GM19240 (cell line): ENCODE measurements around the gene SGCD.

Experiments
- DNase-seq: peaks from one replicate; pipeline ENCODE4 v3.0.0; 2011; ENCODE audit warnings: low spot score; ENCODE audit not compliant: insufficient read length

The SGCD gene

GRCh38 chr5:156762771-156763170, 435.8 kb downstream of the SGCD start:
- DNase-seq, result no peak

DNA sequence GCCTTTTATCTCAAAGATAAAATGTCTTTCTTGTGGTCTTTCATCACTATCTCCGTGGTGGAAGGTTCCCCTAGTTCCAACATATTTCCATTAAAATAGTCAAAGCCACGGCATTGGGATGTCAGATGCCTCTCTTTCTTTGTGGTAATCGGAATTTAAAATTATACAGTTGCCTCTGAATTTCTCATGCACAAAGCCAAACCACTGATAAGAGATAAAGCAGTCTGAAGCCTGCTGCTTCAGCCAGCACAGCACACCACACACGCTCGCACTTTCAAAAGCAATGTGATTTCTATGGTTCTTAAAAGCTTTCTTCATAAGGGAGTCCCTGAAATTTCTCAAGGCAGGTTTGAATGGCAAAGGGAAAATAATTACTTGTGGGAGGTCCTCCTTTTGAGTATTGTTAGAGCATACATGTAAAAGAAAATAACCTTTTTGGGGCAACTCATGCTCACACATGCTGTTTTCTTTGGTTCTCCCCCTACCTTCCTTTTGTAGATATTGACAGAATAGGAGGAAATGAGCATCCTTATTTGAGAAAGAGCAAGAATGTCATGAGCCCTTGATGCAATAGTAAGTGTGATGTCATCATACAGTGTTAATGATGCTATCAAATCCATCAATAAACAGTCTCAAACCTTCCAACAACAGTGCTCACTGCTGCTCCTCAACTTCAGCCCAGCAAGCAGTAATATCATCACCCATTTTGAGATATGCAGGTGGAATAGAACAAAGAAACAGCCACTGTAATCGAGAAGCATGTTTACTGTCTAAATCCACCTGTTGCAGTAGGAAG, 437.4 kb downstream of the SGCD start:
- no peak for DNase-seq

DNA sequence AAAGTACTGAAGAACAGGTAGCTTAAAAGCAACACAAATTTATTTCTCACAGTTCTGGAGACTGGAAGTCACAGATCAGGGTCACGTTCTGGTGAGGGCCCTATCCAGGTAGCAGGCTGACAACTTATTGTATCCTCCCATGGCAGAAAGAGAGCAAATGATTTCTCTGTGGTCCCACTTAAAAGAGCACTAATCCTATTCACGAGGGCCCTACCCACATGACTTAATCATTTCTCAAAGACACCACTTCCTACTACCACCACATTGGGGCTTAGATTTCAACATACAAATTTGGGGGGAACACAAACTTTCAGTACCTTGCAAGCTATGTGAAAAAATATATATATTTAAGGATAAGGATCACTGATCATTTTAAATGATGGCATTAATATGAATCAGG, 447.3 kb downstream of the SGCD start:
- no peak for DNase-seq

DNA sequence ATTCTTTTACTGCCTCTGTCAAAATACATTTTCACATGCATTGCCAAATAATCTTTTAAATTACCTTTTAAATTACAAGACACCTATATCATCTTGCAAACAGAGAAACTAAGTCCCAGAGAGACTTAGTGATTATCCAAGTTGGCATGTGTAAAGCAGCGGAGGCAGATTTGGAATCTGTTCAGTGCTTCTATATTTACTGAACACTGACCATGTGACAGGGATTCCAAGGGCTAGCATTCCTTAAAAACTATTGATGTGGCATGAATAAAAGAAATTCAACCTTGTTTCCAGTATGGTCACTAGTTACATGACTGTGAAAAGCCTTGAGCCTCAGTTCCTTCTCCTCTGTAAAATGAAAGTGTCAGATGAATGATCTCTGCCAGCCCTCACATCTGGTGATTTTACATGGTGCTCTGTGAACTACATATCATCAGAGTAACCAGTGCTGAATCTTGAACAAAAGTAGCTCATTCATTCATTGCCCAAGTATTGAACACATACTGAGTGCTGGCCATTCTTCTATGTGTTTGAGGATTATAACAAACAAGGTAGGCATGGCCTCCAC, 451.3 kb downstream of the SGCD start:
- no peak for DNase-seq

GRCh38 chr5:156778752-156779151, 451.8 kb downstream of the SGCD start:
- DNase-seq, result no peak

DNA sequence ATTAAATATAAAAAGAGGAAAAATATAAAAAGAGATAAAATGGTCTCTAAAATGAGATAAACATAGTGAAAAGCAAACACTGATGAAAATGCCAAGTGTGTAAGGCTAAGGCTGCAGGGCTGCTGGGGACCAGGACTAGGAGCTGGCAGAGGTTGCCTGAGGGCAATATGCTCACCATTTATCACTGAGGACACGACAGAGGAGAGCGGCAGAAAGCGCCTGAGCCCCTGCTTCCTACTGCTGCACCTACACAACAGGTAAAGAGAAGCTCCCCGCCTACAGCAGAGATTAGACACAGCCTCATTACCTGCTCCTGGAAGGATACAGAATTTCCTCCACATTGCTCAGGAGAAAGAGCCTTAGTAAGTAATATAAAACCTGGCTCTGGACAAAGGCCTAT, 452.5 kb downstream of the SGCD start:
- no peak for DNase-seq

DNA sequence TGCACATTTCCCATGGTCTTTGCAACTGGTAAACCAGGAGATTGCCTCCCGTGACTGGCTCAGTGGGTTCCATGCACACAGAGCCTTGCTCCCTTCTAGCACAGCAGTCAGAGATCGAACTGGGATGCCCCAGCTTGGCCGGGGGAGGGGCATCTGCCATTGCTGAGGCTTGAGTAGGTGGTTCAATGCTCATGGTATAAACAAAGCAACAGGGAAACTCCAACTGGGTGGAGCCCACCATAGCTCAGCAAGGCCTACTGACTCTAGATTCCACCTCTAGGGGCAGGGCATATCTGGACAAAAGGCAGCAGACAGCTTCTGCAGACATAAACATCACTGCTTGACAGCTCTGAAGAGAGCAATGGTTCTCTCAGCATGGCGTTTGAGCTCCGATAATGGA, 456.1 kb downstream of the SGCD start:
- no peak for DNase-seq

DNA sequence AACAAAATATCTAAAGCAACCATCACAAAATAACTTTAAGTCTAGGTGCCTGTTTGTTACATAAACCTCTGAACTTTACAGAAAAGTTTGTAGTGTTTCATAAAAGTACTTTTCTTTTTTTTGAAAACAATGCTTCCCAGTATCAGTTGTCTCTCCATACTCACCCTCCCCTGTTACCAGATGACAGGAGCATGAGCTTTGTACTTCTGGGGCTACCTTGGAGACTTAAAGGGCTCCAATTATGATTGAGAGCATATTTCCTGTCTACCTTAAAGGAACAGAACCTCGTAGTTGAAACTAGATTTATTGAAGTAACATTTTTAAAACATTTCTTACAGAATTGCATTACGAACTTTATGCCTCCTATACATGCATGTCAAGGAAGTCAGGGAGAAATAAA, 467.7 kb downstream of the SGCD start:
- no peak for DNase-seq

GRCh38 chr5:156798201-156798600, 471.2 kb downstream of the SGCD start:
- DNase-seq, result no peak

DNA sequence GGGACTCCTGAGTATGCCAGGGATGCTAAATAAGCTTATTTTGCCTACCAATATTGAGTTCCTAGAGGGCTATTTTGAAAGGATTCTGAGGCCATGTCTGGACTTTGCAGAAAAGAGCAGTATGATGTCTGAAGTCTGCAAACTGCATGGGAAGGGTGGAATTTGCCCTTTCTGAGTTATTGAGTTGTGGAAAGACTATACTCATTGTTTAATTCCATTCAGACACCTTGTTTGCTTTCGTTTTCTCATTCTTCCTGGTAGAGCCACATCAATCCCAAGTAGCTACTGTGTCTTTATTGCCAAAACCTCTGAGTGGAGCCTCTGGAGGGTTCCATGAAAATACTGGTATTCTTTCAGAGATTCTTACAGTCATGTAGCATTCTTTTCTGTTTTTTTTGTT, 472.2 kb downstream of the SGCD start:
- no peak for DNase-seq

DNA sequence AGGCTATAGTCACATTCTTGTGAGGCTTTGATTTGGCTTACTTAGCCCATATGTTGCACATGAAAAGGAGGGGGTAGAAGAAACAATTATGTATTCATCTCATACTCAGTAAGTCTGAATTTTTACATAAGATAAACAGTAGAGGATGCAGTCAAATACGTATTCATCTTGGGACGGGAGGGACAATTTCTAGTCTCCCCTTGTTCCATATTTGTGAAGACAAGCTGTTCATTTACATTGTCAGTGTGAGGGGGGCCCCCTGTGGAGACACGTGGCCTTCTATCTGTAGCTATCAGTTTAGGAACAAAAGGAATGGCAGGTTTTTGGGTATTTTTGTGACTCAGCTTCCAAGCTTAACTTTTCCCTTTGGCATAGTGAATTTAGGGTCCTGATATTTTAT, 474.0 kb downstream of the SGCD start:
- DNase-seq, result no peak

DNA sequence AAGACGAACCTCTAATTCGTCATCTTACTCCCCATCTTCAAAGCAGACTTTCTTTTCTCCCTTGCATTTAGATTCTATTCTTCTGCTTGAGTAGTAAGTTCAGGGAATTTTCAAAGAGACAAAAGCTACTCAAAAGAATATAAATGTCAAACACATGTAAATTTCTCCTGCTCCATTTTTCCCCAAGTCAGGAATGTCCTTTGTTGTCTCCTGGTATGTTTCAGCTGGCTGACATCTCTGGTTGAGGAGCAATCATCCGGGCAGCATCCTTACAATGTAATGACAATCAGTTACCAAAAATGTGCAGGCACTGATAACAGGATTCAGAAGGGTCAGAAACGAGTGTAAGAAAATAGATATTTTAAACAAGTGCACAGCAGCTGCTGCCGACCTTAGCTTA, 475.5 kb downstream of the SGCD start:
- no peak for DNase-seq

DNA sequence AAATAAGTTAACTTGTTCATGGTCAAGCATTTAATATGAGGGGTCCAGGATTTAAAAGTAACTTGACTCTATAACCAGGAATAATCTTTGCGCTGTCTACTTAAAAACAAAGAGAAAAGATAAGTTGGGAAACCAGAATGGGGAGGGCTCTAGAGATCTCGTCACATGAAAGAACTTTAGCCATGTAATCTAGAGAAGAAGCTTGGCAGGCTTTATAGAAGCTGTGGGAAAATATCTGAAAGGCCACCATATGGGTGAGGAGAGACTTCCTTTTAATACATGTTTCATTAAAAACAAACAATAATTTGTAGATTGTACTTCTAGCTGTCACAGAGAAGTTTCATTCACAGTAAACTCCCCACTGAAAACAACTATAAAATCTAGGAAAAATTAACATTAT, 476.4 kb downstream of the SGCD start:
- DNase-seq, result no peak

DNA sequence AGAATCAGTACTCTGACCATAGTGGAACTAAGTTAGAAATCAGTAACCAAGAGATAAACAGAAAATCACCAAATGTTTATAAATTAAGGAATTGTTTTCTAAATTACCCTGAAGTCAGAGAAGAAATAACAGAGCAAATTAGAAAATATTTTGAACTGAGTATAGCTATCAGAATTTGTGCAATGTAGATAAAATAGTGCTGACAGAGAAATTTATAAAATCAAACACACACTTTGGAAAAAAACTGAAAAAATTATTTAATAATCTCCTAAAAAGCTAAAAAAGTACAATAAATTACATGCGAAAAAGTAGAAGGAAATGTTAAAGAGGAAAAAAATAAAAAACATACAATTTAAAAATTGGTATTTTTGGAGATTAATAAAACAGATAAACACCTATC, 486.0 kb downstream of the SGCD start:
- DNase-seq, result no peak

DNA sequence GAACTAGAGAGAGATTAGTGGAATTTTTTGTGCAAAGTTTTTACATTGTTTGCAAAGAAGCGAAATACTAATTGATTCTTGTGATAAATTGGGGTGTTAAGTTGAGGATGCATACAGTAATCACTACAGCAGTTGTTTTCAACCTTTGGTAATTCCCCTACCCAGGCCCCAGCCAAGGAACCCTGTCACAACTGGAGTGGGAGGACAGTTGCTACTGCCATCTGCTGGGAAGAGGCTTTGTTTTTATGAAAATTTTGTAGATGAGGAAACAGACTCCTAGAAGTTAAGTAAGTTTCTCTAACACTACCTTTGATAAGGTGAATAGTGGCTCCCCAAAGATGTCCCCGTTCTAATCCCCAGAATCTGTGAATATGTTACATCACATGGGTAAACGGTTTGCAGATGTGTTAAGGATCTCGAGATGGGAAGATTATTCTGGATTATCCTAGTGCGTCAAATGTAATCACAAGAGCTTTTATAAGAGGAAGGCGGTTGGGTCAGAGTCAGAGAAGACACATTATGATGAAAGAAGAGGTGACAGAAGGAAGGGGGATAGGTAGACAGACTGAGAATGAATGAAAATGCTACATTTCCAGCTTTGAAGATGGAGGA, 489.1 kb downstream of the SGCD start:
- peak; percentile 20 for DNase-seq
